WTC11 (cell line): ENCODE measurements around the gene RASGRP4. TPM values are rescaled to one million over a fixed set of nuclear protein-coding genes. Genes with fewer than 3 reads are reported as not detected.

Experiments
- ATF1 ChIP-seq: sonication (generic); formaldehyde crosslinking; IDR thresholded peaks from 2 replicates; pipeline ENCODE4 v1.8.1; 2023; ENCODE audit warnings: mild to moderate bottlenecking, moderate library complexity, missing genetic modification reagents
- GABPB1 ChIP-seq: sonication (generic); formaldehyde crosslinking; IDR thresholded peaks from 2 replicates; pipeline ENCODE4 v1.8.1; 2023; ENCODE audit warnings: mild to moderate bottlenecking, missing genetic modification reagents
- GRHL2 ChIP-seq: fragments of 250-450 bp; sonication (Bioruptor Pico); IDR thresholded peaks from 2 replicates; pipeline ENCODE4 v1.8.0; 2022; ENCODE audit warnings: mild to moderate bottlenecking, moderate library complexity; ENCODE audit not compliant: insufficient replicate concordance, severe bottlenecking
- JAZF1 ChIP-seq: fragments of 250-450 bp; sonication (Bioruptor Pico); IDR thresholded peaks from 2 replicates; pipeline ENCODE4 v1.9.0; 2021; ENCODE audit warnings: moderate library complexity, mild to moderate bottlenecking, inconsistent platforms
- MYBL2 ChIP-seq: sonication (generic); formaldehyde crosslinking; IDR thresholded peaks from 2 replicates; pipeline ENCODE4 v1.8.1; 2023; ENCODE audit warnings: mild to moderate bottlenecking, moderate library complexity, missing genetic modification reagents
- RORB ChIP-seq: fragments of 250-450 bp; sonication (Bioruptor Pico); IDR thresholded peaks from 2 replicates; pipeline ENCODE4 v1.9.0; 2021; ENCODE audit warnings: mild to moderate bottlenecking
- SMAD4 ChIP-seq: sonication (generic); formaldehyde crosslinking; IDR thresholded peaks from 2 replicates; pipeline ENCODE4 v1.8.0; 2022; ENCODE audit warnings: mild to moderate bottlenecking, missing genetic modification reagents
- SOX15 ChIP-seq: fragments of 250-450 bp; sonication (Bioruptor Pico); IDR thresholded peaks from 2 replicates; pipeline ENCODE4 v1.9.0; 2021; ENCODE audit warnings: mild to moderate bottlenecking
- TCF7 ChIP-seq: sonication (generic); formaldehyde crosslinking; IDR thresholded peaks from 2 replicates; pipeline ENCODE4 v1.8.0; 2022; ENCODE audit warnings: mild to moderate bottlenecking, low read depth, missing genetic modification reagents, moderate library complexity
- TEAD1 ChIP-seq: sonication (generic); formaldehyde crosslinking; IDR thresholded peaks from 2 replicates; pipeline ENCODE4 v1.8.0; 2022; ENCODE audit warnings: mild to moderate bottlenecking, missing genetic modification reagents
- ZNF219 ChIP-seq: sonication (generic); formaldehyde crosslinking; IDR thresholded peaks from 2 replicates; pipeline ENCODE4 v1.8.0; 2023; ENCODE audit warnings: missing genetic modification reagents, mild to moderate bottlenecking, borderline replicate concordance
- ZNF317 ChIP-seq: sonication (generic); formaldehyde crosslinking; IDR thresholded peaks from 2 replicates; pipeline ENCODE4 v1.8.1; 2023; ENCODE audit warnings: low read depth, mild to moderate bottlenecking, moderate library complexity, missing genetic modification reagents, borderline replicate concordance
- ZNF416 ChIP-seq: fragments of 250-450 bp; sonication (Bioruptor Pico); IDR thresholded peaks from 2 replicates; pipeline ENCODE4 v1.9.0; 2021; ENCODE audit warnings: mild to moderate bottlenecking, inconsistent platforms
- total RNA-seq: library from RNA; stranded (reverse); gene quantifications from 3 replicates; pipeline ENCODE4 v1.2.3, GENCODE V29; 2021
- TF ChIP-seq, protein P1 (sequence below): fragments of 250-450 bp; sonication (Bioruptor Pico); IDR thresholded peaks from 2 replicates; pipeline ENCODE4 v2.1.2; 2022; ENCODE audit warnings: mild to moderate bottlenecking, moderate library complexity
- TF ChIP-seq, protein P2 (sequence below): fragments of 250-450 bp; sonication (Bioruptor Pico); IDR thresholded peaks from 2 replicates; pipeline ENCODE4 v1.9.0; 2021; ENCODE audit warnings: moderate library complexity, mild to moderate bottlenecking, inconsistent platforms, borderline replicate concordance
- TF ChIP-seq, protein P3 (sequence below): sonication (generic); formaldehyde crosslinking; IDR thresholded peaks from 2 replicates; pipeline ENCODE4 v1.8.1; 2023; ENCODE audit warnings: mild to moderate bottlenecking, missing genetic modification reagents
- TF ChIP-seq, protein P4 (sequence below): sonication (generic); formaldehyde crosslinking; IDR thresholded peaks from 2 replicates; pipeline ENCODE4 v1.8.1; 2023; ENCODE audit warnings: mild to moderate bottlenecking, moderate library complexity, missing genetic modification reagents
- TF ChIP-seq, protein P5 (sequence below): sonication (generic); formaldehyde crosslinking; IDR thresholded peaks from 2 replicates; pipeline ENCODE4 v1.8.0; 2022; ENCODE audit warnings: missing genetic modification reagents
- TF ChIP-seq, protein P6 (sequence below): sonication (generic); formaldehyde crosslinking; IDR thresholded peaks from 2 replicates; pipeline ENCODE4 v1.8.1; 2022; ENCODE audit warnings: low read depth, mild to moderate bottlenecking, moderate library complexity, missing genetic modification reagents, borderline replicate concordance
- TF ChIP-seq, protein P7 (sequence below): sonication (generic); formaldehyde crosslinking; IDR thresholded peaks from 2 replicates; pipeline ENCODE4 v1.8.1; 2023; ENCODE audit warnings: mild to moderate bottlenecking, missing genetic modification reagents, borderline replicate concordance
- TF ChIP-seq, protein P8 (sequence below): sonication (generic); formaldehyde crosslinking; IDR thresholded peaks from 2 replicates; pipeline ENCODE4 v1.8.1; 2022; ENCODE audit warnings: mild to moderate bottlenecking, missing genetic modification reagents, moderate library complexity, borderline replicate concordance

RASGRP4 gene
- total RNA-seq, 1 experiment from 2014 or later: 2.5 TPM

DNA sequence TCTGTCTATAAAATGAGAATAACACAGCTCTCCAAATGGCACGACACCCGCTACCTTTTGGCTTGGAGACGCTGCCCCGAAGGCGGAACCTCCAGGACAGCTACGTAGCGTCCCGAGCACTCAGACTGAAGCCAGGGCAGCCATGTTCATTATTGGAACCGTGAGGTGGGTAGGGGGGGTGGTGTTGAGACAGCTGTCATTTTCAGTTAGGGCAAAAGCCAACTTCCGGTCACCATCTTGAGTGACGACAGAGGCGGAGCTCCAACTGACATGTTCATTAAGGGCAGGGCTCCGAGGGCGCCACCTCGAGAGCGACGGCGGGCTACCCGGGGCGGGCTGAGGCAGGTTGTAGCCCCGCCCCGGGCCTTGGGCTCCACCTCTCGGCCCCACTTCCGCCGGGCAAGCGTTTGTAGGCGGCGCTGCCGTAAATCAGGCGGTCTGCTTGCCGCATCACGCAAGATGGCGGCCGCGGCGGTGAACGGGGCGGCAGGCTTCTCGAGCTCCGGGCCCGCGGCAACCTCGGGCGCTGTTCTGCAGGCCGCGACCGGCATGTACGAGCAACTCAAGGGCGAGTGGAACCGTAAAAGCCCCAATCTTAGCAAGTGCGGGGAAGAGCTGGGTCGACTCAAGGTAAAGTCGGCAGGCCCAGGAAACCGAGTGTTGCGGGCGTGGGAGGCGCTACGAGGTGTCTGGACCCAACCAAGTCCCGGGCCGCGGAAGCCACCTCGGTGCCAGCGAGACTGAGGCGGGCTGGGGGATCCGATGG, 51.5 kb downstream of the RASGRP4 start, which contains the start of gene PSMD8 (continued):
- TF ChIP-seq SMAD4 (CRISPR knock-in tag) (no peak), MYBL2 (peak; percentile 89; the same call in 1 of the 2 replicates), GABPB1 (CRISPR knock-in tag) (peak; percentile 68), GRHL2 (CRISPR knock-in tag) (no peak), ZNF317 (peak; percentile 35; the same call in 1 of the 2 replicates), TCF7 (CRISPR knock-in tag) (no peak; the same call in 1 of the 2 replicates), RORB (no peak), ATF1 (CRISPR knock-in tag) (0 out of 2 replicates have a peak, but pooled peaks have one; percentile 68), TEAD1 (CRISPR knock-in tag) (no peak; the same call in 1 of the 2 replicates), ZNF219 (CRISPR knock-in tag) (no peak), ZNF416 (CRISPR knock-in tag) (0 out of 2 replicates have a peak, but pooled peaks have one; percentile 34), SOX15 (CRISPR knock-in tag) (no peak), JAZF1 (CRISPR knock-in tag) (no peak)
- TF ChIP-seq, protein P1, sequence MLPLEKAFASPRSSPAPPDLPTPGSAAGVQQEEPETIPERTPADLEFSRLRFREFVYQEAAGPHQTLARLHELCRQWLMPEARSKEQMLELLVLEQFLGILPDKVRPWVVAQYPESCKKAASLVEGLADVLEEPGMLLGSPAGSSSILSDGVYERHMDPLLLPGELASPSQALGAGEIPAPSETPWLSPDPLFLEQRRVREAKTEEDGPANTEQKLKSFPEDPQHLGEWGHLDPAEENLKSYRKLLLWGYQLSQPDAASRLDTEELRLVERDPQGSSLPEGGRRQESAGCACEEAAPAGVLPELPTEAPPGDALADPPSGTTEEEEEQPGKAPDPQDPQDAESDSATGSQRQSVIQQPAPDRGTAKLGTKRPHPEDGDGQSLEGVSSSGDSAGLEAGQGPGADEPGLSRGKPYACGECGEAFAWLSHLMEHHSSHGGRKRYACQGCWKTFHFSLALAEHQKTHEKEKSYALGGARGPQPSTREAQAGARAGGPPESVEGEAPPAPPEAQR (CRISPR knock-in tag): no peak
- TF ChIP-seq, protein P2, sequence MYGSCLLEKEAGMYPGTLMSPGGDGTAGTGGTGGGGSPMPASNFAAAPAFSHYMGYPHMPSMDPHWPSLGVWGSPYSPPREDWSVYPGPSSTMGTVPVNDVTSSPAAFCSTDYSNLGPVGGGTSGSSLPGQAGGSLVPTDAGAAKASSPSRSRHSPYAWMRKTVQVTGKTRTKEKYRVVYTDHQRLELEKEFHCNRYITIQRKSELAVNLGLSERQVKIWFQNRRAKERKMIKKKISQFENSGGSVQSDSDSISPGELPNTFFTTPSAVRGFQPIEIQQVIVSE (CRISPR knock-in tag): no peak
- TF ChIP-seq, protein P3, sequence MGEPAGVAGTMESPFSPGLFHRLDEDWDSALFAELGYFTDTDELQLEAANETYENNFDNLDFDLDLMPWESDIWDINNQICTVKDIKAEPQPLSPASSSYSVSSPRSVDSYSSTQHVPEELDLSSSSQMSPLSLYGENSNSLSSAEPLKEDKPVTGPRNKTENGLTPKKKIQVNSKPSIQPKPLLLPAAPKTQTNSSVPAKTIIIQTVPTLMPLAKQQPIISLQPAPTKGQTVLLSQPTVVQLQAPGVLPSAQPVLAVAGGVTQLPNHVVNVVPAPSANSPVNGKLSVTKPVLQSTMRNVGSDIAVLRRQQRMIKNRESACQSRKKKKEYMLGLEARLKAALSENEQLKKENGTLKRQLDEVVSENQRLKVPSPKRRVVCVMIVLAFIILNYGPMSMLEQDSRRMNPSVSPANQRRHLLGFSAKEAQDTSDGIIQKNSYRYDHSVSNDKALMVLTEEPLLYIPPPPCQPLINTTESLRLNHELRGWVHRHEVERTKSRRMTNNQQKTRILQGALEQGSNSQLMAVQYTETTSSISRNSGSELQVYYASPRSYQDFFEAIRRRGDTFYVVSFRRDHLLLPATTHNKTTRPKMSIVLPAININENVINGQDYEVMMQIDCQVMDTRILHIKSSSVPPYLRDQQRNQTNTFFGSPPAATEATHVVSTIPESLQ (CRISPR knock-in tag): no peak
- TF ChIP-seq, protein P4, sequence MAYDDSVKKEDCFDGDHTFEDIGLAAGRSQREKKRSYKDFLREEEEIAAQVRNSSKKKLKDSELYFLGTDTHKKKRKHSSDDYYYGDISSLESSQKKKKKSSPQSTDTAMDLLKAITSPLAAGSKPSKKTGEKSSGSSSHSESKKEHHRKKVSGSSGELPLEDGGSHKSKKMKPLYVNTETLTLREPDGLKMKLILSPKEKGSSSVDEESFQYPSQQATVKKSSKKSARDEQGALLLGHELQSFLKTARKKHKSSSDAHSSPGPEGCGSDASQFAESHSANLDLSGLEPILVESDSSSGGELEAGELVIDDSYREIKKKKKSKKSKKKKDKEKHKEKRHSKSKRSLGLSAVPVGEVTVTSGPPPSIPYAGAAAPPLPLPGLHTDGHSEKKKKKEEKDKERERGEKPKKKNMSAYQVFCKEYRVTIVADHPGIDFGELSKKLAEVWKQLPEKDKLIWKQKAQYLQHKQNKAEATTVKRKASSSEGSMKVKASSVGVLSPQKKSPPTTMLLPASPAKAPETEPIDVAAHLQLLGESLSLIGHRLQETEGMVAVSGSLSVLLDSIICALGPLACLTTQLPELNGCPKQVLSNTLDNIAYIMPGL (CRISPR knock-in tag): peak; percentile 92; the same call in 1 of the 2 replicates
- TF ChIP-seq, protein P5, sequence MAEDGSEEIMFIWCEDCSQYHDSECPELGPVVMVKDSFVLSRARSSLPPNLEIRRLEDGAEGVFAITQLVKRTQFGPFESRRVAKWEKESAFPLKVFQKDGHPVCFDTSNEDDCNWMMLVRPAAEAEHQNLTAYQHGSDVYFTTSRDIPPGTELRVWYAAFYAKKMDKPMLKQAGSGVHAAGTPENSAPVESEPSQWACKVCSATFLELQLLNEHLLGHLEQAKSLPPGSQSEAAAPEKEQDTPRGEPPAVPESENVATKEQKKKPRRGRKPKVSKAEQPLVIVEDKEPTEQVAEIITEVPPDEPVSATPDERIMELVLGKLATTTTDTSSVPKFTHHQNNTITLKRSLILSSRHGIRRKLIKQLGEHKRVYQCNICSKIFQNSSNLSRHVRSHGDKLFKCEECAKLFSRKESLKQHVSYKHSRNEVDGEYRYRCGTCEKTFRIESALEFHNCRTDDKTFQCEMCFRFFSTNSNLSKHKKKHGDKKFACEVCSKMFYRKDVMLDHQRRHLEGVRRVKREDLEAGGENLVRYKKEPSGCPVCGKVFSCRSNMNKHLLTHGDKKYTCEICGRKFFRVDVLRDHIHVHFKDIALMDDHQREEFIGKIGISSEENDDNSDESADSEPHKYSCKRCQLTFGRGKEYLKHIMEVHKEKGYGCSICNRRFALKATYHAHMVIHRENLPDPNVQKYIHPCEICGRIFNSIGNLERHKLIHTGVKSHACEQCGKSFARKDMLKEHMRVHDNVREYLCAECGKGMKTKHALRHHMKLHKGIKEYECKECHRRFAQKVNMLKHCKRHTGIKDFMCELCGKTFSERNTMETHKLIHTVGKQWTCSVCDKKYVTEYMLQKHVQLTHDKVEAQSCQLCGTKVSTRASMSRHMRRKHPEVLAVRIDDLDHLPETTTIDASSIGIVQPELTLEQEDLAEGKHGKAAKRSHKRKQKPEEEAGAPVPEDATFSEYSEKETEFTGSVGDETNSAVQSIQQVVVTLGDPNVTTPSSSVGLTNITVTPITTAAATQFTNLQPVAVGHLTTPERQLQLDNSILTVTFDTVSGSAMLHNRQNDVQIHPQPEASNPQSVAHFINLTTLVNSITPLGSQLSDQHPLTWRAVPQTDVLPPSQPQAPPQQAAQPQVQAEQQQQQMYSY (CRISPR knock-in tag): peak; percentile 23; the same call in 1 of the 2 replicates
- TF ChIP-seq, protein P6, sequence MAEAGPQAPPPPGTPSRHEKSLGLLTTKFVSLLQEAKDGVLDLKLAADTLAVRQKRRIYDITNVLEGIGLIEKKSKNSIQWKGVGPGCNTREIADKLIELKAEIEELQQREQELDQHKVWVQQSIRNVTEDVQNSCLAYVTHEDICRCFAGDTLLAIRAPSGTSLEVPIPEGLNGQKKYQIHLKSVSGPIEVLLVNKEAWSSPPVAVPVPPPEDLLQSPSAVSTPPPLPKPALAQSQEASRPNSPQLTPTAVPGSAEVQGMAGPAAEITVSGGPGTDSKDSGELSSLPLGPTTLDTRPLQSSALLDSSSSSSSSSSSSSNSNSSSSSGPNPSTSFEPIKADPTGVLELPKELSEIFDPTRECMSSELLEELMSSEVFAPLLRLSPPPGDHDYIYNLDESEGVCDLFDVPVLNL (CRISPR knock-in tag): no peak
- TF ChIP-seq, protein P7, sequence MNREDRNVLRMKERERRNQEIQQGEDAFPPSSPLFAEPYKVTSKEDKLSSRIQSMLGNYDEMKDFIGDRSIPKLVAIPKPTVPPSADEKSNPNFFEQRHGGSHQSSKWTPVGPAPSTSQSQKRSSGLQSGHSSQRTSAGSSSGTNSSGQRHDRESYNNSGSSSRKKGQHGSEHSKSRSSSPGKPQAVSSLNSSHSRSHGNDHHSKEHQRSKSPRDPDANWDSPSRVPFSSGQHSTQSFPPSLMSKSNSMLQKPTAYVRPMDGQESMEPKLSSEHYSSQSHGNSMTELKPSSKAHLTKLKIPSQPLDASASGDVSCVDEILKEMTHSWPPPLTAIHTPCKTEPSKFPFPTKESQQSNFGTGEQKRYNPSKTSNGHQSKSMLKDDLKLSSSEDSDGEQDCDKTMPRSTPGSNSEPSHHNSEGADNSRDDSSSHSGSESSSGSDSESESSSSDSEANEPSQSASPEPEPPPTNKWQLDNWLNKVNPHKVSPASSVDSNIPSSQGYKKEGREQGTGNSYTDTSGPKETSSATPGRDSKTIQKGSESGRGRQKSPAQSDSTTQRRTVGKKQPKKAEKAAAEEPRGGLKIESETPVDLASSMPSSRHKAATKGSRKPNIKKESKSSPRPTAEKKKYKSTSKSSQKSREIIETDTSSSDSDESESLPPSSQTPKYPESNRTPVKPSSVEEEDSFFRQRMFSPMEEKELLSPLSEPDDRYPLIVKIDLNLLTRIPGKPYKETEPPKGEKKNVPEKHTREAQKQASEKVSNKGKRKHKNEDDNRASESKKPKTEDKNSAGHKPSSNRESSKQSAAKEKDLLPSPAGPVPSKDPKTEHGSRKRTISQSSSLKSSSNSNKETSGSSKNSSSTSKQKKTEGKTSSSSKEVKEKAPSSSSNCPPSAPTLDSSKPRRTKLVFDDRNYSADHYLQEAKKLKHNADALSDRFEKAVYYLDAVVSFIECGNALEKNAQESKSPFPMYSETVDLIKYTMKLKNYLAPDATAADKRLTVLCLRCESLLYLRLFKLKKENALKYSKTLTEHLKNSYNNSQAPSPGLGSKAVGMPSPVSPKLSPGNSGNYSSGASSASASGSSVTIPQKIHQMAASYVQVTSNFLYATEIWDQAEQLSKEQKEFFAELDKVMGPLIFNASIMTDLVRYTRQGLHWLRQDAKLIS (CRISPR knock-in tag): no peak
- TF ChIP-seq, protein P8, sequence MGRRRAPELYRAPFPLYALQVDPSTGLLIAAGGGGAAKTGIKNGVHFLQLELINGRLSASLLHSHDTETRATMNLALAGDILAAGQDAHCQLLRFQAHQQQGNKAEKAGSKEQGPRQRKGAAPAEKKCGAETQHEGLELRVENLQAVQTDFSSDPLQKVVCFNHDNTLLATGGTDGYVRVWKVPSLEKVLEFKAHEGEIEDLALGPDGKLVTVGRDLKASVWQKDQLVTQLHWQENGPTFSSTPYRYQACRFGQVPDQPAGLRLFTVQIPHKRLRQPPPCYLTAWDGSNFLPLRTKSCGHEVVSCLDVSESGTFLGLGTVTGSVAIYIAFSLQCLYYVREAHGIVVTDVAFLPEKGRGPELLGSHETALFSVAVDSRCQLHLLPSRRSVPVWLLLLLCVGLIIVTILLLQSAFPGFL: no peak
